ENCODE data around the gene KCNG4.

KCNG4 gene

DNA sequence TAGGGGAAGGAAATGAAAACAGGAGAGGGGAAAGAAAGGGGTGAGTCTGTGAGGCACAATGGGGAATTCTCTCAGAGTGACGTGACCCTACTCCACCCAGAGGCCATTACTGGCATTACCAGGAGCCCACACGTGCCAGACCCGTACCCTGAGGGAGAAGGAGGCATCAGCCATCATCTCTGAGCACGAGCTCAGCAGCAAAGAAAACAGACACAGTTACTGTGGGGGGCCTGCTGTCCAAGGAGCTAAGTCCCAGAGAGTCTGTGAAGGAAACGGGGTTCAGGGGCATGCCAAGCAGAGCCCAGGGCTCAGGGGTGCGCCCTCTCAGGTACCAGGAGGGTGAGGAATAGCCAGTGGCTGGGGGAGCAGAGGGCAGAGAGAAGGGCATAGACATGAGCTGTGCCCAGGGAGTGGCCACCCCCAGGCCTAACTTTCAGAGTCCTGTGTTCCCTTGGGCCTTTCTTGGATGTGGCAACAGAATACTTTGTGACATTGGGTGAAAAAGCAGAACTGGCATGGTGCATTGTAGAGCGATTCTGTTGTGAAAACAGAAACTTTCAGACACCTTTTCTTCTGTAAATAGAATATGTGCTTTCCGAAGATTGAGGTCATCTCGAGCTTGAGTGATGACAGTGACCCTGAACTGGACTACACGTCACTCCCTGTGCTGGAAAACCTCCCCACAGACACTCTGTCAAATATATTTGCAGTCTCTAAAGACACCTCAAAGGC, 64.3 kb downstream of the KCNG4 start:
- no peak overlapping the region for H3K4me3 ChIP-seq (ENCODE audit: low read depth, low read length)
- TF ChIP-seq, protein P1, sequence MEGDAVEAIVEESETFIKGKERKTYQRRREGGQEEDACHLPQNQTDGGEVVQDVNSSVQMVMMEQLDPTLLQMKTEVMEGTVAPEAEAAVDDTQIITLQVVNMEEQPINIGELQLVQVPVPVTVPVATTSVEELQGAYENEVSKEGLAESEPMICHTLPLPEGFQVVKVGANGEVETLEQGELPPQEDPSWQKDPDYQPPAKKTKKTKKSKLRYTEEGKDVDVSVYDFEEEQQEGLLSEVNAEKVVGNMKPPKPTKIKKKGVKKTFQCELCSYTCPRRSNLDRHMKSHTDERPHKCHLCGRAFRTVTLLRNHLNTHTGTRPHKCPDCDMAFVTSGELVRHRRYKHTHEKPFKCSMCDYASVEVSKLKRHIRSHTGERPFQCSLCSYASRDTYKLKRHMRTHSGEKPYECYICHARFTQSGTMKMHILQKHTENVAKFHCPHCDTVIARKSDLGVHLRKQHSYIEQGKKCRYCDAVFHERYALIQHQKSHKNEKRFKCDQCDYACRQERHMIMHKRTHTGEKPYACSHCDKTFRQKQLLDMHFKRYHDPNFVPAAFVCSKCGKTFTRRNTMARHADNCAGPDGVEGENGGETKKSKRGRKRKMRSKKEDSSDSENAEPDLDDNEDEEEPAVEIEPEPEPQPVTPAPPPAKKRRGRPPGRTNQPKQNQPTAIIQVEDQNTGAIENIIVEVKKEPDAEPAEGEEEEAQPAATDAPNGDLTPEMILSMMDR (IDR thresholded peaks at IDR 0.05; ENCODE audit: insufficient read depth, low read length, missing control alignments): peak; percentile 89
- ChIA-PET CTCF (interaction anchor here (0.6 to 8.0 kb wide), 31 partner anchors 9 to 328 kb away, joined by 3 to 116 read pairs (median 5); partner anchors contain the start of genes MBTPS1 and TAF1C), POLR2A (no interaction called here)
- DNase-seq (ENCODE audit: low read depth, low spot score): no peak

DNA sequence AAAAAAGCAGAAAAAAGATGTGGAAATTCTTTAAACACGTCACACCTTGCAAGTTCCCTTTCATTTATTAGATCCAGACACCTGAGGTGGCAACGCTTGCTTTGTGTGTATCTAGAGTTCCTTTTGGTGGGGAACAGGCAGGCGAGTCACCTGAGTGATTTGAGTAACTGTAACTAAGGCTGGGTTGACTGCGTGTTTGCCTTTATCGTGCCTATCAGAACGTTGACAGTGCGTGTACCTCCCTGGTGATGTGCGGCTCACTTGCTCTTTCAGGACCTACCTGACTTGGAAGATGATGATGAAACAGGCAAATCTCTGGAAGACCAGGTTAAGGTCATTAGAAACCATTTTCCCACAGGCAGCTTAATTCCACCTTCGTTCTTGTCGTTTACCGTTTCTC, 65.4 kb downstream of the KCNG4 start:
- H3K4me3 ChIP-seq (ENCODE audit: low read depth, low read length): no peak overlapping the region
- DNase-seq (ENCODE audit: low read depth, low spot score): no peak
- POLR2A ChIA-PET: no interaction called here
- CTCF ChIA-PET: interaction anchor here (0.9 to 8.0 kb wide), 15 partner anchors 8 to 217 kb away, joined by 3 to 116 read pairs (median 14); partner anchors contain the start of genes MBTPS1 and TAF1C
- TF ChIP-seq, protein P1 (IDR thresholded peaks at IDR 0.05; ENCODE audit: insufficient read depth, low read length, missing control alignments): no peak

DNA sequence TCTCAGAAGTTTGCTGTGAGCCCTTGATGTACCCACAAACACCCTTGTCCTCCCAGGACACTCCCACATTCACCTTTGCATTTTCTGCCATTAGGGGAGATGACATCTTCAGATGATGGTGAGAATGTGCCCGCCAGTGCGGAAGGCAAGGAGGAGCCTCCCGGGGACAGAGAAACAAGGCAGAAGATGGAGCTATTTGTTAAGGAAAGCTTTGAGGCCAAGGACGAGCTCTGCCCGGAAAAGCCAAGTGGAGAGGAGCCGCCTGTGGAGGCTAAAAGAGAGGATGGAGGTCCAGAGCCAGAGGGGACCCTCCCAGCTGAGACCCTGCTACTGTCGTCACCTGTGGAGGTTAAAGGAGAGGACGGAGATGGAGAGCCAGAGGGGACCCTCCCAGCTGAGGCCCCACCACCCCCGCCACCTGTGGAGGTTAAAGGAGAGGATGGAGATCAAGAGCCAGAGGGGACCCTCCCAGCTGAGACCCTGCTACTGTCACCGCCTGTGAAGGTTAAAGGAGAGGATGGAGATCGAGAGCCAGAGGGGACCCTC, 70.0 kb downstream of the KCNG4 start:
- ChIA-PET CTCF (interaction anchor here (0.8 to 8.0 kb wide), 5 partner anchors 10 to 83 kb away, joined by 4 to 100 read pairs (median 4); partner anchors contain the start of gene TAF1C), POLR2A (interaction anchor here (0.6 kb wide), 1 partner anchor 54 kb away, joined by 3 read pairs; no protein-coding TSS in a partner anchor)
- TF ChIP-seq, protein P1 (IDR thresholded peaks at IDR 0.05; ENCODE audit: insufficient read depth, low read length, missing control alignments): no peak
- H3K4me3 ChIP-seq (ENCODE audit: low read depth, low read length): no peak overlapping the region
- no peak for DNase-seq (ENCODE audit: low read depth, low spot score)

Data from AG04449 (cell line).